A549 (cell line): ENCODE results near the gene CABP7. TPM values are rescaled to one million over a fixed set of nuclear protein-coding genes. Genes with fewer than 3 reads are reported as not detected.

Experiments used
- ATAC-seq, 2 experiments: fragments of 200-7000 bp in 1 of 2; fragments of >200 bp in 1 of 2; cut with Nextera tagmentation in 1 of 2; cut with Tn5 transposase in 1 of 2; 3 replicates each; pipeline versions ENCODE4 v1.8.0 to v1.9.1; 2018 to 2020; ENCODE audit warnings: mild to moderate bottlenecking in 1 of 2, moderate library complexity in 1 of 2
- CTCF ChIA-PET: fragments of 300-600 bp; sonication (Branson Sonifier 250); formaldehyde crosslinking; extraction: SDS; loops from one replicate; lab custom pipeline; 2021; ENCODE audit warnings: antibody characterized with exemption, inconsistent platforms; lab: Yijun Ruan, JAX
- POLR2A ChIA-PET: fragments of 350-600 bp; formaldehyde crosslinking; extraction: SDS; loops from one replicate; lab custom pipeline; 2021; ENCODE audit warnings: antibody characterized with exemption, inconsistent platforms; lab: Yijun Ruan, JAX
- DNase-seq, 2 experiments: peaks; one replicate each; pipeline versions ENCODE4 v3.0.0 to v3.0.0-alpha.2; 2011 to 2016; ENCODE audit warnings: low read depth in 1 of 2, low spot score in 1 of 2
- FAIRE-seq: peaks from 2 replicates; lab custom pipeline; 2011; peaks lifted over from hg19 to GRCh38; lab: Jason Lieb, UNC
- H3K27ac ChIP-seq, 2 experiments: fragments of >200 bp; sonication (Bioruptor Twin); formaldehyde crosslinking; 3 replicates each; pipeline ENCODE4 v1.5.1; 2016 to 2017
- H3K4me1 ChIP-seq: fragments of >200 bp; sonication (Bioruptor Twin); formaldehyde crosslinking; 3 replicates; pipeline ENCODE4 v1.6.1; 2016
- H3K4me2 ChIP-seq: fragments of >200 bp; sonication (Bioruptor Twin); formaldehyde crosslinking; 3 replicates; pipeline ENCODE4 v1.6.1; 2016
- H3K4me3 ChIP-seq: fragments of >200 bp; sonication (Bioruptor Twin); formaldehyde crosslinking; 3 replicates; pipeline ENCODE4 v1.5.1; 2016
- H3K9me3 ChIP-seq: fragments of >200 bp; sonication (Bioruptor Twin); formaldehyde crosslinking; 3 replicates; pipeline ENCODE4 v1.6.1; 2016
- BHLHE40 ChIP-seq: IDR thresholded peaks from 2 replicates; pipeline ENCODE4 v1.6.1; 2012; ENCODE audit warnings: low read depth, low read length, inconsistent platforms
- CBX2 ChIP-seq: fragments of 200-600 bp; sonication (generic); IDR thresholded peaks from 2 replicates; pipeline ENCODE4 v1.6.1; 2016; ENCODE audit warnings: low read depth, mild to moderate bottlenecking, borderline replicate concordance
- CBX8 ChIP-seq: fragments of 200-600 bp; sonication (generic); IDR thresholded peaks from 2 replicates; pipeline ENCODE4 v1.6.1; 2016
- CEBPB ChIP-seq, 2 experiments: fragments of >200 bp in 1 of 2; sonication (Bioruptor Twin) in 1 of 2; formaldehyde crosslinking in 1 of 2; IDR thresholded peaks; 2 replicates each; pipeline ENCODE4 v1.6.1; 2012 to 2016
- EHMT2 ChIP-seq: fragments of 200-600 bp; sonication (generic); IDR thresholded peaks from 2 replicates; pipeline ENCODE4 v1.6.1; 2016; ENCODE audit warnings: antibody characterized with exemption, low read depth, mild to moderate bottlenecking, moderate library complexity
- ELK1 ChIP-seq: fragments of 150-350 bp; IDR thresholded peaks from 2 replicates; pipeline ENCODE4 v1.6.1; 2014; ENCODE audit warnings: low read depth, mild to moderate bottlenecking, low read length
- EP300 ChIP-seq, 2 experiments: fragments of >200 bp; sonication (Bioruptor Twin); formaldehyde crosslinking; IDR thresholded peaks; 2 replicates in 1 of 2; 3 replicates in 1 of 2; pipeline ENCODE4 v1.6.1; 2016 to 2017
- ESRRA ChIP-seq: fragments of 150-350 bp; IDR thresholded peaks from 2 replicates; pipeline ENCODE4 v1.6.1; 2014; ENCODE audit warnings: mild to moderate bottlenecking, low read length, borderline replicate concordance
- FOSB ChIP-seq: fragments of 250-450 bp; sonication (Bioruptor Pico); IDR thresholded peaks from 2 replicates; pipeline ENCODE4 v1.5.0; 2020; ENCODE audit warnings: mild to moderate bottlenecking, moderate library complexity
- FOSL2 ChIP-seq, 2 experiments: fragments of 450-650 bp in 1 of 2; fragments of >200 bp in 1 of 2; sonication (Bioruptor Twin) in 1 of 2; formaldehyde crosslinking; IDR thresholded peaks; 2 replicates each; pipeline versions ENCODE4 v1.5.0 to v1.6.1; 2016 to 2020; ENCODE audit warnings: mild to moderate bottlenecking in 1 of 2, moderate library complexity in 1 of 2
- FOXS1 ChIP-seq: fragments of 250-450 bp; sonication (Bioruptor Pico); IDR thresholded peaks from 2 replicates; pipeline ENCODE4 v1.5.0; 2020; ENCODE audit warnings: mild to moderate bottlenecking, moderate library complexity
- HEYL ChIP-seq: fragments of 250-450 bp; sonication (Bioruptor Pico); IDR thresholded peaks from 2 replicates; pipeline ENCODE4 v1.8.0; 2021; ENCODE audit warnings: mild to moderate bottlenecking, moderate library complexity
- HOXA7 ChIP-seq: fragments of 250-450 bp; sonication (Bioruptor Pico); IDR thresholded peaks from 2 replicates; pipeline ENCODE4 v1.5.0; 2020; ENCODE audit warnings: mild to moderate bottlenecking, moderate library complexity
- KDM1A ChIP-seq: fragments of 200-600 bp; sonication (generic); IDR thresholded peaks from 2 replicates; pipeline ENCODE4 v1.6.1; 2016; ENCODE audit warnings: low read depth, mild to moderate bottlenecking
- MAFK ChIP-seq: fragments of 450-650 bp; IDR thresholded peaks from 2 replicates; pipeline ENCODE4 v1.6.1; 2014; ENCODE audit not compliant: partially characterized antibody
- MAZ ChIP-seq: fragments of 150-350 bp; IDR thresholded peaks from 2 replicates; pipeline ENCODE4 v1.6.1; 2014; ENCODE audit warnings: antibody characterized with exemption, low read depth, low read length, borderline replicate concordance
- MYC ChIP-seq: IDR thresholded peaks from 2 replicates; pipeline ENCODE4 v1.6.1; 2012; ENCODE audit warnings: mild to moderate bottlenecking, inconsistent platforms, low read length, improper control_type of control experiment, borderline replicate concordance
- NR3C1 ChIP-seq: fragments of >200 bp; sonication (Bioruptor Twin); formaldehyde crosslinking; IDR thresholded peaks from 3 replicates; pipeline ENCODE4 v1.6.1; 2017
- POLR2A ChIP-seq: IDR thresholded peaks from 2 replicates; pipeline ENCODE4 v1.6.1; 2012; ENCODE audit warnings: mild to moderate bottlenecking, low read length
- POLR2AphosphoS2 ChIP-seq: conservative IDR thresholded peaks from 2 replicates; pipeline ENCODE4 v1.6.1; 2012; ENCODE audit warnings: low read length, improper control_type of control experiment, inconsistent platforms
- RAD21 ChIP-seq, 2 experiments: fragments of >200 bp in 1 of 2; sonication (Bioruptor Twin) in 1 of 2; formaldehyde crosslinking in 1 of 2; IDR thresholded peaks in 1 of 2; conservative IDR thresholded peaks in 1 of 2; 2 replicates in 1 of 2; 3 replicates in 1 of 2; pipeline ENCODE4 v1.6.1; 2012 to 2018; ENCODE audit warnings: inconsistent platforms in 1 of 2
- RARB ChIP-seq: fragments of 250-450 bp; sonication (Bioruptor Pico); IDR thresholded peaks from 2 replicates; pipeline ENCODE4 v1.8.0; 2021; ENCODE audit warnings: mild to moderate bottlenecking, moderate library complexity
- RCOR1 ChIP-seq: fragments of 150-350 bp; IDR thresholded peaks from 2 replicates; pipeline ENCODE4 v1.6.1; 2014; ENCODE audit warnings: antibody characterized with exemption, low read length, low read depth
- RFX5 ChIP-seq: fragments of 450-650 bp; IDR thresholded peaks from 2 replicates; pipeline ENCODE4 v1.7.1; 2014; ENCODE audit warnings: antibody characterized with exemption, mild to moderate bottlenecking, moderate library complexity
- RNF2 ChIP-seq: fragments of 200-600 bp; sonication (generic); IDR thresholded peaks from 2 replicates; pipeline ENCODE4 v1.6.1; 2016; ENCODE audit warnings: low read depth, mild to moderate bottlenecking, antibody characterized with exemption, moderate library complexity, borderline replicate concordance
- SMC3 ChIP-seq: fragments of >200 bp; sonication (Bioruptor Twin); formaldehyde crosslinking; IDR thresholded peaks from 3 replicates; pipeline ENCODE4 v1.6.1; 2018; ENCODE audit warnings: inconsistent platforms
- SREBF2 ChIP-seq: fragments of 450-650 bp; IDR thresholded peaks from 2 replicates; pipeline ENCODE4 v1.6.1; 2014; ENCODE audit warnings: mild to moderate bottlenecking, moderate library complexity
- TFCP2L1 ChIP-seq: fragments of 250-450 bp; sonication (Bioruptor Pico); IDR thresholded peaks from 2 replicates; pipeline ENCODE4 v1.5.0; 2021; ENCODE audit warnings: mild to moderate bottlenecking
- ZC3H11A ChIP-seq: fragments of 450-650 bp; IDR thresholded peaks from 2 replicates; pipeline ENCODE4 v1.6.1; 2014; ENCODE audit warnings: antibody characterized with exemption, mild to moderate bottlenecking
- ZFP36 ChIP-seq: fragments of 450-650 bp; IDR thresholded peaks from 2 replicates; pipeline ENCODE4 v1.6.1; 2014; ENCODE audit warnings: borderline replicate concordance; ENCODE audit not compliant: partially characterized antibody
- ZNF302 ChIP-seq: fragments of 250-450 bp; sonication (Bioruptor Pico); IDR thresholded peaks from 2 replicates; pipeline ENCODE4 v1.9.0; 2021; ENCODE audit warnings: inconsistent platforms, mild to moderate bottlenecking, moderate library complexity
- ZSCAN20 ChIP-seq: fragments of 250-450 bp; sonication (Bioruptor Pico); IDR thresholded peaks from 2 replicates; pipeline ENCODE4 v1.8.0; 2022; ENCODE audit warnings: mild to moderate bottlenecking, moderate library complexity
- WGBS: methylation state at CpG from one replicate; pipeline ENCODE4 v1.1.6; 2017; ENCODE audit errors: missing lambda C conversion rate; 5-methylcytosine and 5-hydroxymethylcytosine counted together
- polyA plus RNA-seq, 4 experiments: library from polyadenylated mRNA; depleted of rRNA in 3 of 4; stranded (reverse); fragments of >200 nt; fragmentation: RNase III in 1 of 4; extraction: RNeasy Plus Mini Kit Qiagen cat#74134 plus additional on column Dnase treatment in 1 of 4; gene quantifications; 2 replicates in 3 of 4; 3 replicates in 1 of 4; pipeline ENCODE4 v1.2.3, GENCODE V29; 2011 to 2017
- TF ChIP-seq, protein P1 (sequence below): IDR thresholded peaks from 2 replicates; pipeline ENCODE4 v1.6.1; 2012; ENCODE audit warnings: low read depth, borderline replicate concordance
- TF ChIP-seq, protein P2 (sequence below): fragments of >200 bp; sonication (Bioruptor Twin); formaldehyde crosslinking; IDR thresholded peaks from 3 replicates; pipeline ENCODE4 v1.6.1; 2016

The CABP7 gene
- polyA plus RNA-seq, 2 of the 4 experiments (the other 2 are of a cell fraction): 0.05 to 0.15 TPM

DNA sequence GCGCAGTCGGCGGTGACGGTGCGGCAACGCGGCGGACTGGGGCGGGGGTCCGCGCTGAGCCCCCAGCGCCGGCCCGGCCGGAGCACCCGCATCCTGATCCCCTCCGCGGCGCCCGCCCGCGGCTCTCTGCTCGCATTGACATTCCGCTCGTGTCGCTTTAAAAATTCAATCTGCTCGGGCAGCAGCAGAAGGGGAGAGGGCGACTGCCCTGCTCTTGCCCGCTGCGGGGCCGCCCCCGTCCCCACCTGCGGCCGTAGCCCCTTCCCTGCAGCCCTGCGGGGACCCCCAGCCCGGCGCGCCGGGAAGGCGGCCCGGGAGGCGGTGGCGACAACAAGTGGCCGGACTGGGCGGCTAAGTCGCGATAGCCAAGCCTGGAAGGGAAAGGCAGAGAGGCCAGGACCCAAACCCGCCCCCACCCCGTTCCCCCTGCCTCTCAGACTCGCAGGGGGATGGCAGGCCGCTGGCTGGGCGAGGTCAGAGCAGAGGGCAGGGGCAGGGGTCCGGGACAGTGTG lies 1.1 kb downstream of the CABP7 start:
- H3K4me3 ChIP-seq: peak overlapping the region; percentile 47
- no peak for TF ChIP-seq SMC3
- no peak for TF ChIP-seq POLR2A
- TF ChIP-seq CEBPB (IDR thresholded peaks at IDR 0.05): no peak
- TF ChIP-seq MYC: no peak
- TF ChIP-seq, protein P1, sequence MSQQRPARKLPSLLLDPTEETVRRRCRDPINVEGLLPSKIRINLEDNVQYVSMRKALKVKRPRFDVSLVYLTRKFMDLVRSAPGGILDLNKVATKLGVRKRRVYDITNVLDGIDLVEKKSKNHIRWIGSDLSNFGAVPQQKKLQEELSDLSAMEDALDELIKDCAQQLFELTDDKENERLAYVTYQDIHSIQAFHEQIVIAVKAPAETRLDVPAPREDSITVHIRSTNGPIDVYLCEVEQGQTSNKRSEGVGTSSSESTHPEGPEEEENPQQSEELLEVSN: no peak
- ChIA-PET POLR2A (no interaction called here), CTCF (no interaction called here)
- no peak for ATAC-seq
- H3K4me2 ChIP-seq: peak overlapping the region; percentile 83
- no peak for DNase-seq
- H3K4me1 ChIP-seq: peaks cover 4% of the 10 kb centered on the region; the same call in 1 of the 3 replicates
- no peak for FAIRE-seq
- WGBS: 35% methylated on average over 8 of the region's 53 CpGs
- no peaks in the 10 kb centered on the region for H3K9me3 ChIP-seq
- peak overlapping the region in 1 of 2 experiments; percentile 53; a peak in 2 of 6 replicates for H3K27ac ChIP-seq

DNA sequence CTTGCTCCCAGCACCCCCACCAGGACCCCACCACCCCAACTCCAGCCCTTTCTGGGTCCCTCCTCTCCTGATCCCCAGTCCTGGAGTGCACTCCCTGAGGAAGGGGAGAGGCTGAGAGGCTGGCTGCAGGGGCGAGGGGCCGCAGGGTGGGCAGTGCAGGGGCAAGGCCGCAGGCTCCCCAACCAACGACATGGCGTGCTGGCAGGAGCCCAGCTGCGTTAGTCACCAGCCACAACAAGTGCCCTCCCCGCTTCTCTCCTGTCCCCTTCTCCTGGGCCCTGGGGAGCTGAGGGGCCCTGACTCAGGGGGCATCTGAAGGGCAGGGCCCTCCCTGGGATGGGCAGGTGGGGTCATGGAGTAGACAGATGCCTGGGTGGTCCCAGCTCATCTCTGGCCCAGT lies 2.3 kb downstream of the CABP7 start:
- Histone ChIP-seq H3K27ac (no peak overlapping the region), H3K9me3 (no peaks in the 10 kb centered on the region)
- no peak for FAIRE-seq
- 0 out of 6 replicates have a peak, but pooled peaks of 1 of the 2 experiments have one; percentile 11 for ATAC-seq
- TF ChIP-seq CBX2 (no peak), EHMT2 (no peak), MYC (no peak), RARB (no peak), FOSL2 (IDR thresholded peaks at IDR 0.05) (no peak), FOSL2 (CRISPR knock-in tag; IDR thresholded peaks at IDR 0.05) (no peak), MAFK (no peak), TFCP2L1 (CRISPR knock-in tag) (no peak), EP300 (IDR thresholded peaks at IDR 0.05) (no peak), MAZ (no peak), RFX5 (no peak), ZNF302 (CRISPR knock-in tag) (no peak), BHLHE40 (no peak), RAD21 (conservative IDR thresholded peaks at IDR 0.05 in 1 of 2, IDR thresholded peaks at IDR 0.05 in 1 of 2) (no peak)
- TF ChIP-seq, protein P2, sequence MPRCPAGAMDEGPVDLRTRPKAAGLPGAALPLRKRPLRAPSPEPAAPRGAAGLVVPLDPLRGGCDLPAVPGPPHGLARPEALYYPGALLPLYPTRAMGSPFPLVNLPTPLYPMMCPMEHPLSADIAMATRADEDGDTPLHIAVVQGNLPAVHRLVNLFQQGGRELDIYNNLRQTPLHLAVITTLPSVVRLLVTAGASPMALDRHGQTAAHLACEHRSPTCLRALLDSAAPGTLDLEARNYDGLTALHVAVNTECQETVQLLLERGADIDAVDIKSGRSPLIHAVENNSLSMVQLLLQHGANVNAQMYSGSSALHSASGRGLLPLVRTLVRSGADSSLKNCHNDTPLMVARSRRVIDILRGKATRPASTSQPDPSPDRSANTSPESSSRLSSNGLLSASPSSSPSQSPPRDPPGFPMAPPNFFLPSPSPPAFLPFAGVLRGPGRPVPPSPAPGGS: no peak
- TF ChIP-seq, all 56 proteins: peak for 0
- no CpG with 5 or more reads among the region's 7 CpGs for WGBS
- CTCF ChIA-PET: interaction anchor here (1.6 kb wide), 1 partner anchor 283 kb away, joined by 5 read pairs; no protein-coding TSS in a partner anchor
- POLR2A ChIA-PET: no interaction called here
- Histone ChIP-seq H3K4me3 (no peak overlapping the region), H3K4me2 (no peak overlapping the region), H3K4me1 (peaks cover 4% of the 10 kb centered on the region; the same call in 1 of the 3 replicates)
- no peak for DNase-seq

- TF ChIP-seq CEBPB (IDR thresholded peaks at IDR 0.05) (no peak), FOXS1 (no peak), MAZ (no peak), NR3C1 (no peak), SREBF2 (no peak), HOXA7 (no peak), RNF2 (no peak), KDM1A (no peak), FOSB (CRISPR knock-in tag) (no peak), ZFP36 (no peak), RCOR1 (no peak), POLR2AphosphoS2 (no peak), TFCP2L1 (CRISPR knock-in tag) (no peak), ZSCAN20 (CRISPR knock-in tag) (no peak), HEYL (no peak), ELK1 (no peak), ZC3H11A (no peak), ESRRA (no peak), SMC3 (no peak), CBX8 (no peak)
- Histone ChIP-seq H3K9me3 (no peaks in the 10 kb centered on the region), H3K4me3 (no peak overlapping the region), H3K27ac (no peak overlapping the region), H3K4me2 (no peak overlapping the region), H3K4me1 (peaks cover 4% of the 10 kb centered on the region; the same call in 1 of the 3 replicates)
- FAIRE-seq (no peak), ATAC-seq (no peak), DNase-seq (no peak)
- ChIA-PET POLR2A (no interaction called here), CTCF (interaction anchor here (0.7 to 1.6 kb wide), 2 partner anchors 32 to 282 kb away, joined by 3 to 5 read pairs; no protein-coding TSS in a partner anchor)
- 89% methylated on average over 15 of the region's 16 CpGs for WGBS
These were observed 2.8 kb downstream of the CABP7 start for GRCh38 chr22:29722587-29722986.
